GM21423 (cell line): ENCODE results near the gene TCAIM.

ENCODE experiments used
- ATAC-seq: cut with Tn5 transposase; IDR thresholded peaks from one replicate; pipeline ENCODE4 v1.9.1; 2021; ENCODE audit warnings: mild to moderate bottlenecking, moderate library complexity; ENCODE audit not compliant: unreplicated experiment

Gene TCAIM

DNA sequence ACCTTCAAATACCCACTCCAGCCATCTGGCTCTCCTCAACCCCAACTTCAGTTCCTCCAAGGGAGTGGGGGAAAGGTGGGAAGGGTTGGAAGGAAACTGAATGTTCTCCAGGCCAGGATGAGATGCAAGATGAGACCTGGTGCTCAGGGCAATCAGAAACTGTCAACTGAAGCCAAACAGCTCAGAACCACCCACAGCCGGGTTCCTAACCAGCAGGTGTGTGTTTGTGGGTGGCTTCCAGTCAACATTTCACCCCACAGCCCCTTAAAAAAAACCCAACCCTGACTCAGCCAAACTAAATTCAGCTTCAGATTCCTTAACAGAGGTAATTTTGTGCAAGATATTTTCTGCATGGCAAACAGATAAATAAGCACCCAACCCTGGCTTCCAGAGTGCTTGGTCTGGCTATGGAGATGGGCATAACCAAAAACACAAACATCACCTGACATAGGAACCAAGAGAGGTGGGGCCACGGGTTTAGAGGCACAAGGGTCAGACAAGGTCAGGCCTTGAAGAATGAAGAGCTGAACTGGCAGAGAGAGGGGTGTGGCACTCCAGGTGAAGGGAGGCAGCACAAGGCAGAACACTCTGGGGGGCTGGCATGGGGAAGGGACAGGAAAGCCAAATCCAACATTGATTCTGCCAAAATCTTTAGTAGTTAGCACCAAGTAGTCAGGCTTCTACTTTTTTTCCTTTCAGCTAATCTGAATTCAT lies 104.2 kb downstream of the TCAIM start:
- ATAC-seq: no peak

GRCh38 chr3:44444437-44444836 lies 105.9 kb downstream of the TCAIM start:
- ATAC-seq: no peak

DNA sequence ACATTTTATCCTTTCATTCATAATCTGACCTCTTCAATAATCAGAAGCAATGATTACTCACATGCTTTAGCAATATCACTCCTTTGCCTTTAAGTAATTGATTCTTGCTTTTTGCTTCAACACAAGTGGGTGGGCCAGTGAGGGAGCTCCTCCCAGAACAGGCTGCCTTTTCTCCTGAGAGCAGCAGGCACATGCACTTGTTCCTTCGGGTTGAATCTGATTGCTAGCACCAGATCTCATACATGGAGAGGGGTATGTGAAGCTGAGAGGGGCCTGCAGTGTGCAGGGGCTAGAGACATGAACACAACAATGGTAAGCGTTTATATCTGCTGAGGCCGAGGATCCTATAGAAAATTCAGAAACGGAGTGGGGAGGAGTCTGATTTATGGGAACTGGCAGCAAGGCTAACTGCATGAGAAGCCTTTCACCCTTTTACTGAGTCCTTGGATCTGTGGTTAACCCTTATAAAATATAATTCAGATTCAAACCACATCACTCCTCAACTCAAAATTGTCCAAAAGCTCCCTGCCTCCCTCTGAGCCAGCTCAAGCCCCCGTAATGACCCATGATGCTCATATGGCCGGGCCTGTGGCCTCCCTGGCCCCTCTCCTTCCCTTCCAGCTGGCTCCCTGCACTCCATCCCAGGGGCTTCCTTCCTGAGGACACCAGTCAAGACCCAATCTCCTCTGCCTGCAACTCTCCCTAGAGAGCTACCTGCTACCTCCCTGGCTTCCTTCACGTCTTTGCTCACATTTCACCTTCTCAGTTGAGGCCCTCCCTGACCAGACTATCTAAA lies 106.5 kb downstream of the TCAIM start:
- ATAC-seq: no peak

- no peak for ATAC-seq
Measured at GRCh38 chr3:44445786-44446185, 107.2 kb downstream of the TCAIM start.

DNA sequence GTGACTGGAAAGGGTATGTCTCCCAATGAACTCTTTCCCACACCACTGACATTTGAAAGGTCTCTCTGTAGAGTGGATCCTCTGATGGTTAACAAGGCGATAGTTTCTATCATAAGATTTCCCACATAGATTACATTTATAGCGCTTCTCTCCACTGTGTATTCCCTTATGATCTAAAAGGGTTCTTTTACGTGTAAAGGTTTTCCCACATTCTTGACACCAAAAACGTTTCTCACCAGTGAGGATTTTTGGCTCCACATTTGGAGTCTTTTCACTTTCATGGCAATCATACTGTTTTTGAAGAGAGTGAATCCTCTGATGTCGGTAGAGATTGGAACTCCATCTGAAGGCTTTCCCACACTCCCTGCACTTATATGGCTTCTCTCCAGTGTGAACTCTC lies 108.4 kb downstream of the TCAIM start:
- no peak for ATAC-seq

GRCh38 chr3:44451441-44451840 lies 112.9 kb downstream of the TCAIM start:
- no peak for ATAC-seq

DNA sequence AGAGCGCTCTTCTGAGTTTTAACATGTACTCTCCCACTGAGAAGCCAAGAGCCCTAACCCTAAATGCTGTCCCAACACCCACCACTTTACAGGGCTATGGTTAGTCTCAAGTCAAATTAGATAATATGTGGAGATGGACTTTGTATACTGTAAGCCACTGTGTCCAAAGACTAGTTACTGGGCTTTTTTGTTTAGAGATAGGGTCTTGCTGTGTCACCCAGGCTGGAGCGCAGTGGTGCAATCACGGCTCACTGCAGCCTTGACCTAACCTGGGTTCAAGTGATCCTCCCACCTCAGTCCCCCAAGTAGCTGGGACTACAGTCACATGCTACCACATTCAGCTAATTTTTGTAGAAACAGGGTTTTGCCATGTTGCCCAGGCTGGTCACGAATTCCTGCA lies 115.7 kb downstream of the TCAIM start:
- no peak for ATAC-seq

GRCh38 chr3:44455318-44455717 lies 116.8 kb downstream of the TCAIM start:
- no peak for ATAC-seq
